RPMI8226 (cell line): ENCODE results near the gene SLC6A9.

ENCODE experiments used
- DNase-seq: peaks from one replicate; pipeline ENCODE4 v3.0.0-alpha.2; 2015

The SLC6A9 gene

GRCh38 chr1:44025816-44026215, 5.4 kb downstream of the SLC6A9 start:
- no peak for DNase-seq

- DNase-seq = no peak
Measured at GRCh38 chr1:44024903-44025525, 6.2 kb downstream of the SLC6A9 start.

GRCh38 chr1:44024031-44024902, 7.0 kb downstream of the SLC6A9 start:
- no peak for DNase-seq

- DNase-seq = no peak
Measured at GRCh38 chr1:44021581-44022321, 9.5 kb downstream of the SLC6A9 start.

- no peak for DNase-seq
Measured at GRCh38 chr1:44021156-44021555, 10.1 kb downstream of the SLC6A9 start.

- DNase-seq = no peak
Measured at GRCh38 chr1:44020464-44020863, 10.8 kb downstream of the SLC6A9 start.

- no peak for DNase-seq
Measured at GRCh38 chr1:44019466-44019948, 11.8 kb downstream of the SLC6A9 start.

GRCh38 chr1:44016890-44017400, 14.3 kb downstream of the SLC6A9 start:
- DNase-seq = no peak

- DNase-seq = no peak
Measured at GRCh38 chr1:44016041-44016889, 15.0 kb downstream of the SLC6A9 start.

- DNase-seq = no peak
Measured at GRCh38 chr1:44015206-44015605, 16.1 kb downstream of the SLC6A9 start.

GRCh38 chr1:44014365-44015104, 16.7 kb downstream of the SLC6A9 start:
- no peak for DNase-seq

- no peak for DNase-seq
Measured at GRCh38 chr1:44013949-44014348, 17.3 kb downstream of the SLC6A9 start.

- DNase-seq = no peak
Measured at GRCh38 chr1:44012941-44013609, 18.2 kb downstream of the SLC6A9 start.

- no peak for DNase-seq
Measured at GRCh38 chr1:44012404-44012803, 18.9 kb downstream of the SLC6A9 start.

GRCh38 chr1:44010935-44011471, 20.3 kb downstream of the SLC6A9 start:
- DNase-seq = no peak

- DNase-seq = no peak
Measured at GRCh38 chr1:44008259-44008658, 23.0 kb downstream of the SLC6A9 start.

- no peak for DNase-seq
Measured at GRCh38 chr1:44002606-44003157, 28.6 kb downstream of the SLC6A9 start.

- no peak for DNase-seq
Measured at GRCh38 chr1:44002165-44002564, 29.1 kb downstream of the SLC6A9 start.

GRCh38 chr1:44000122-44000665, 31.1 kb downstream of the SLC6A9 start:
- no peak for DNase-seq

GRCh38 chr1:43999455-43999854, 31.8 kb downstream of the SLC6A9 start:
- no peak for DNase-seq
